Fibroblast of the aortic adventitia (primary cell): ENCODE results near the gene MBNL2. TPM values are rescaled to one million over a fixed set of nuclear protein-coding genes. Genes with fewer than 3 reads are reported as not detected.

Experiments used
- DNase-seq: peaks from one replicate; pipeline ENCODE4 v3.0.0-alpha.2; 2010; ENCODE audit warnings: low read depth
- H3K4me3 ChIP-seq: 2 replicates; pipeline ENCODE4 v1.5.1; 2011; ENCODE audit warnings: low read depth, mild to moderate bottlenecking, control low read depth, low read length, moderate library complexity
- CTCF ChIP-seq: IDR thresholded peaks from 2 replicates; pipeline ENCODE4 v1.5.1; 2011; ENCODE audit warnings: mild to moderate bottlenecking, low read length, control low read depth, inconsistent platforms; ENCODE audit not compliant: insufficient read depth
- total RNA-seq: library from RNA; depleted of rRNA; stranded (reverse); fragments of >200 nt; gene quantifications from 2 replicates; pipeline ENCODE4 v1.2.3, GENCODE V29; 2012; ENCODE audit warnings: low replicate concordance

MBNL2 gene
- total RNA-seq, 1 donor = 120 TPM

GRCh38 chr13:97423300-97424045, 201.3 kb downstream of the MBNL2 start:
- no peak overlapping the region for H3K4me3 ChIP-seq
- no peak for TF ChIP-seq CTCF

GRCh38 chr13:97425590-97425989, 203.5 kb downstream of the MBNL2 start:
- no peak for TF ChIP-seq CTCF
- peak; percentile 34 for DNase-seq
- no peak overlapping the region for H3K4me3 ChIP-seq

More at GRCh38 chr13:97423300-97424045, 201.3 kb downstream of the MBNL2 start:
- peak; percentile 22 for DNase-seq

GRCh38 chr13:97426695-97427094, 204.6 kb downstream of the MBNL2 start:
- no peak for DNase-seq
- no peak overlapping the region for H3K4me3 ChIP-seq
- TF ChIP-seq CTCF = no peak

- peak; percentile 45 for DNase-seq
Observed at GRCh38 chr13:97429681-97430081, 207.5 kb downstream of the MBNL2 start.

GRCh38 chr13:97430296-97430695, 208.2 kb downstream of the MBNL2 start:
- H3K4me3 ChIP-seq = no peak overlapping the region
- DNase-seq = no peak
- no peak for TF ChIP-seq CTCF

More at GRCh38 chr13:97429681-97430081, 207.5 kb downstream of the MBNL2 start:
- TF ChIP-seq CTCF = no peak
- H3K4me3 ChIP-seq = no peak overlapping the region

GRCh38 chr13:97431171-97431764, 209.1 kb downstream of the MBNL2 start:
- no peak overlapping the region for H3K4me3 ChIP-seq
- no peak for DNase-seq

More at GRCh38 chr13:97431171-97431764, 209.1 kb downstream of the MBNL2 start:
- no peak for TF ChIP-seq CTCF
